Measurements from ENCODE around the gene WASF2. TPM values are rescaled to one million over a fixed set of nuclear protein-coding genes. Genes with fewer than 3 reads are reported as not detected.

The WASF2 gene
- total and polyA plus RNA-seq, 2 of the 13 experiments (the other 11 are each of a cell fraction or from before 2014, with no cell fraction given), result 10.4 to 27.7 TPM

DNA sequence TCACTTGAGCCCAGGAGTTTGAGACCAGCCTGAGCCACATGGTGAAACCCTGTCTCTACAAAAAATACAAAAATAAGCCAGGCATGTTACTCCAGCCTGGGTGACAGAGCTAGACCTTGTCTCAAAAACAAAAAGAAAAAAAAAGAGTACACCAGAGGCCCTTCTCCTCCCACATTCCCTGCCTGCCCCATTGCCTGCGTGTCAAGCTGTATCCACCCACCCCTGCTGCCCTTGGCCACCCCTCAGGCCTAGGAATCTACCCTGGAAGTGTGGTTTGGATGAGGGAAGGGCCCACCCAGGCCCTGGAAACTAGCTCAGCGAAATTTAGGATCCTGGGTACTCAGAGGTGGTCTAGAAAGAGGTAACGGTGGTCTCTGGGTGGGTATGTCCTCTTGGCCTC, 25.7 kb upstream of the WASF2 start:
- peak overlapping the region in 1 of 3 experiments; percentile 36; a peak in 1 of 6 replicates for H3K4me3 ChIP-seq (replicated peaks in 1 of 3; ENCODE audit: insufficient read depth in 1 of 3, low read depth in 2 of 3, low read length in 3 of 3)
- no peaks in the 10 kb centered on the region for H4K20me1 ChIP-seq (ENCODE audit: insufficient read depth, low read length)
- intact Hi-C loops (cut with micrococcal nuclease; ENCODE audit: unreplicated experiment), result no loop called here
- DNase-seq (ENCODE audit: low spot score) (no peak), FAIRE-seq (no peak), ATAC-seq (no peak)
- no peaks in the 10 kb centered on the region for H3K36me3 ChIP-seq (replicated peaks in 1 of 2; ENCODE audit: control insufficient read depth in 1 of 2, insufficient read depth in 2 of 2, low read length in 2 of 2)
- H3K27me3 ChIP-seq (ENCODE audit: control insufficient read depth in 1 of 2, insufficient read depth in 2 of 2, low read length in 2 of 2), result no peaks in the 10 kb centered on the region
- no peaks in the 10 kb centered on the region for H3K79me2 ChIP-seq (ENCODE audit: insufficient read depth, low read length)
- H3K9ac ChIP-seq (ENCODE audit: insufficient read depth, low read depth, low read length), result no peak overlapping the region
- peaks cover 74% of the 10 kb centered on the region for H3K4me1 ChIP-seq (ENCODE audit: insufficient read depth, low read length)
- CTCF ChIA-PET (ENCODE audit: low intra/inter-chr PET ratio, low total read pairs), result no interaction called here
- peak overlapping the region; percentile 81 for H2AFZ ChIP-seq (ENCODE audit: low read length)
- H3K9me3 ChIP-seq (ENCODE audit: low read length), result no peaks in the 10 kb centered on the region
- peak overlapping the region; percentile 46 for H3K4me2 ChIP-seq (ENCODE audit: low read depth, low read length)
- no TSS peak for BruUV-seq (replicated peaks)
- no peak overlapping the region for H3K27ac ChIP-seq (ENCODE audit: extremely low read length, insufficient read depth, low read length)
- POLR2A ChIA-PET, result interaction anchor here (1.3 to 4.1 kb wide), 3 partner anchors 10 to 25 kb away, joined by 4 to 20 read pairs (median 5); partner anchors contain the start of gene WASF2
- in situ Hi-C loops (cut with HindIII; ENCODE audit: extremely low pct_ligation_motif_present, low pct_unique_long_range_greater_than_20kb), result no loop called here
- WGBS (ENCODE audit: low lambda C conversion rate), result 10% methylated on average over 2 of the region's 3 CpGs
- no peak for TF ChIP-seq ZNF331 (CRISPR knock-in tag; IDR thresholded peaks at IDR 0.05)
- TF ChIP-seq MXD4 (CRISPR knock-in tag; IDR thresholded peaks at IDR 0.05), result no peak
- TF ChIP-seq, protein P1, sequence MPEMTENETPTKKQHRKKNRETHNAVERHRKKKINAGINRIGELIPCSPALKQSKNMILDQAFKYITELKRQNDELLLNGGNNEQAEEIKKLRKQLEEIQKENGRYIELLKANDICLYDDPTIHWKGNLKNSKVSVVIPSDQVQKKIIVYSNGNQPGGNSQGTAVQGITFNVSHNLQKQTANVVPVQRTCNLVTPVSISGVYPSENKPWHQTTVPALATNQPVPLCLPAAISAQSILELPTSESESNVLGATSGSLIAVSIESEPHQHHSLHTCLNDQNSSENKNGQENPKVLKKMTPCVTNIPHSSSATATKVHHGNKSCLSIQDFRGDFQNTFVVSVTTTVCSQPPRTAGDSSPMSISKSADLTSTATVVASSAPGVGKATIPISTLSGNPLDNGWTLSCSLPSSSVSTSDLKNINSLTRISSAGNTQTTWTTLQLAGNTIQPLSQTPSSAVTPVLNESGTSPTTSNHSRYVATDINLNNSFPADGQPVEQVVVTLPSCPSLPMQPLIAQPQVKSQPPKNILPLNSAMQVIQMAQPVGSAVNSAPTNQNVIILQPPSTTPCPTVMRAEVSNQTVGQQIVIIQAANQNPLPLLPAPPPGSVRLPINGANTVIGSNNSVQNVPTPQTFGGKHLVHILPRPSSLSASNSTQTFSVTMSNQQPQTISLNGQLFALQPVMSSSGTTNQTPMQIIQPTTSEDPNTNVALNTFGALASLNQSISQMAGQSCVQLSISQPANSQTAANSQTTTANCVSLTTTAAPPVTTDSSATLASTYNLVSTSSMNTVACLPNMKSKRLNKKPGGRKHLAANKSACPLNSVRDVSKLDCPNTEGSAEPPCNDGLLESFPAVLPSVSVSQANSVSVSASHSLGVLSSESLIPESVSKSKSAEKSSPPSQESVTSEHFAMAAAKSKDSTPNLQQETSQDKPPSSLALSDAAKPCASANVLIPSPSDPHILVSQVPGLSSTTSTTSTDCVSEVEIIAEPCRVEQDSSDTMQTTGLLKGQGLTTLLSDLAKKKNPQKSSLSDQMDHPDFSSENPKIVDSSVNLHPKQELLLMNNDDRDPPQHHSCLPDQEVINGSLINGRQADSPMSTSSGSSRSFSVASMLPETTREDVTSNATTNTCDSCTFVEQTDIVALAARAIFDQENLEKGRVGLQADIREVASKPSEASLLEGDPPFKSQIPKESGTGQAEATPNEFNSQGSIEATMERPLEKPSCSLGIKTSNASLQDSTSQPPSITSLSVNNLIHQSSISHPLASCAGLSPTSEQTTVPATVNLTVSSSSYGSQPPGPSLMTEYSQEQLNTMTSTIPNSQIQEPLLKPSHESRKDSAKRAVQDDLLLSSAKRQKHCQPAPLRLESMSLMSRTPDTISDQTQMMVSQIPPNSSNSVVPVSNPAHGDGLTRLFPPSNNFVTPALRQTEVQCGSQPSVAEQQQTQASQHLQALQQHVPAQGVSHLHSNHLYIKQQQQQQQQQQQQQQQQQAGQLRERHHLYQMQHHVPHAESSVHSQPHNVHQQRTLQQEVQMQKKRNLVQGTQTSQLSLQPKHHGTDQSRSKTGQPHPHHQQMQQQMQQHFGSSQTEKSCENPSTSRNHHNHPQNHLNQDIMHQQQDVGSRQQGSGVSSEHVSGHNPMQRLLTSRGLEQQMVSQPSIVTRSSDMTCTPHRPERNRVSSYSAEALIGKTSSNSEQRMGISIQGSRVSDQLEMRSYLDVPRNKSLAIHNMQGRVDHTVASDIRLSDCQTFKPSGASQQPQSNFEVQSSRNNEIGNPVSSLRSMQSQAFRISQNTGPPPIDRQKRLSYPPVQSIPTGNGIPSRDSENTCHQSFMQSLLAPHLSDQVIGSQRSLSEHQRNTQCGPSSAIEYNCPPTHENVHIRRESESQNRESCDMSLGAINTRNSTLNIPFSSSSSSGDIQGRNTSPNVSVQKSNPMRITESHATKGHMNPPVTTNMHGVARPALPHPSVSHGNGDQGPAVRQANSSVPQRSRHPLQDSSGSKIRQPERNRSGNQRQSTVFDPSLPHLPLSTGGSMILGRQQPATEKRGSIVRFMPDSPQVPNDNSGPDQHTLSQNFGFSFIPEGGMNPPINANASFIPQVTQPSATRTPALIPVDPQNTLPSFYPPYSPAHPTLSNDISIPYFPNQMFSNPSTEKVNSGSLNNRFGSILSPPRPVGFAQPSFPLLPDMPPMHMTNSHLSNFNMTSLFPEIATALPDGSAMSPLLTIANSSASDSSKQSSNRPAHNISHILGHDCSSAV (CRISPR knock-in tag; IDR thresholded peaks at IDR 0.05; ENCODE audit: borderline replicate concordance), result no peak
- TF ChIP-seq NR1H2 (CRISPR knock-in tag; IDR thresholded peaks at IDR 0.05; ENCODE audit: borderline replicate concordance, low read depth), result no peak
- TF ChIP-seq NCOR1 (IDR thresholded peaks at IDR 0.05; ENCODE audit: borderline replicate concordance, low read length), result no peak
- no peak for TF ChIP-seq ZNF530 (CRISPR knock-in tag; IDR thresholded peaks at IDR 0.05; ENCODE audit: low read depth)
- no peak for TF ChIP-seq ZNF44 (CRISPR knock-in tag; IDR thresholded peaks at IDR 0.05)
- TF ChIP-seq, protein P2, sequence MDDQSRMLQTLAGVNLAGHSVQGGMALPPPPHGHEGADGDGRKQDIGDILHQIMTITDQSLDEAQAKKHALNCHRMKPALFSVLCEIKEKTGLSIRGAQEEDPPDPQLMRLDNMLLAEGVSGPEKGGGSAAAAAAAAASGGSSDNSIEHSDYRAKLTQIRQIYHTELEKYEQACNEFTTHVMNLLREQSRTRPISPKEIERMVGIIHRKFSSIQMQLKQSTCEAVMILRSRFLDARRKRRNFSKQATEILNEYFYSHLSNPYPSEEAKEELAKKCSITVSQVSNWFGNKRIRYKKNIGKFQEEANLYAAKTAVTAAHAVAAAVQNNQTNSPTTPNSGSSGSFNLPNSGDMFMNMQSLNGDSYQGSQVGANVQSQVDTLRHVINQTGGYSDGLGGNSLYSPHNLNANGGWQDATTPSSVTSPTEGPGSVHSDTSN (CRISPR knock-in tag; IDR thresholded peaks at IDR 0.05; ENCODE audit: borderline replicate concordance), result no peak
- TF ChIP-seq HCFC1 (IDR thresholded peaks at IDR 0.05; ENCODE audit: low read depth, low read length), result no peak
- no peak for TF ChIP-seq PCBP1 (IDR thresholded peaks at IDR 0.05; ENCODE audit: borderline replicate concordance, low read depth, low read length)
